SHP77 treated with DMSO at 0.1 percent for 48 hours (cell line): ENCODE data around the gene VPS13D.

Experiments used
- DNase-seq: peaks from one replicate; lab custom pipeline; 2025; lab: John Stamatoyannopoulos, UW

Gene VPS13D

GRCh38 chr1:12404918-12405317, 175.1 kb downstream of the VPS13D start:
- DNase-seq = no peak

GRCh38 chr1:12405325-12406210, 175.7 kb downstream of the VPS13D start:
- DNase-seq = no peak

DNA sequence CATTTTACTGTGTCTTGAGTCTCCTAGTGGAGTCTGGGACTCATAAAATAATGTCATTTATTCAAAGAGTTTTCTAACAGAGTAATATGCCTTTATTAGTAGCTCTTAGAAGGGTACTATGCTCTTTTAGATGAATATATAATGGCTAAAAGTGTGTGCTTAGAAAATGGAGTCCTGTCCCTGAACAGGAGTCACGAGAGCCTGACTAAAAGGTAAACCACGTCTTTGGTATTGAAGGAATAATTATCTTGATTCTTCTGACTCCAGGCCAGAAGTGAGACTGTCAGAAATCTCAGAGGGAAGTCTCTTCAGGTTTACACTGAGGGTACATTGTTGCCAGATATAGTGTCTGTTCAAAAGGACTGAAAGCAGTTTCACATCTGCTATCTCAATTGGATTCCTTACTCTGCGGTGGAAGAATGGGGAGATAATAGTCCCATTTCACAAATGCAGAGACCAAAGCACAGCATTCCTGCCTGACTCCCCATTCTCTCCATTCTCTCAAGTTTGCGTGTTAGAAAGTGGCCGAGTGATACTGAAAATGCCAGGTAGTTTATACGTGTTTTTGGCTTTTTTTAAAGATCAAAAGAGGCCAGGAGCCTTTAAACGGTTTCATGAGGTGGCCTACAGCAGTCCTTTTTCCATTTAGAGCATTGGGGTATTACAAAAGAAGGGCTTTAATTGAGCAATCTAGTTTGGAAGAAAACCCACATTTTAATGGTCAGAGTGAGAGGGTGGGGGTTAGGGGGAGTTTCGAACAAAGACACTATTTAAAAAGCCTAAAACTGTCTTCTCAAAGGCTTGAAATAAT, 176.6 kb downstream of the VPS13D start:
- no peak for DNase-seq

GRCh38 chr1:12407050-12407961, 177.5 kb downstream of the VPS13D start:
- no peak for DNase-seq

DNA sequence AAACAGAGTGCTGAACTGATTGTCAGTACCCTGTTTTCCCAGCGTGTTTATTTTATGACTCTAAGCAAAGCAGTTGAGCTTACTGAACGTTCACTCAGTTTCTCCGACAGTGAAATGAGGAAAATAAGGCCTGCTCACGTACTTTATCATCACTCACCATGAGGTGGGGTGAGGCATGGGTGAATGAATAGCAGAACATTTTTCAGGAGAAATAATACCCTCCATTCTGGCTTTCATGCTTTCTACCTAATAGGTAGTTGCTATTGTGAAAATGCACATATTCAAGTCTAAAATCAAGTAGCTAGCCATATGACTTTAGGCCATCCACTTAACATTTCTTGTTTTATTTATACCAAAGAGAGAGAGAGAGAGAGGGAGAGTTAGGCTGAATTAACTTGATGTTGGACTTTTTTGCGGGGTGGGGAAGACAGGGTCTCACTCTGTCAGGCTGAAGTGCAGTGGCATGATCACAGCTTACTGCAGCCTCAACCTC, 178.2 kb downstream of the VPS13D start:
- no peak for DNase-seq

GRCh38 chr1:12408662-12409061, 178.8 kb downstream of the VPS13D start:
- no peak for DNase-seq

- DNase-seq = no peak
Measured at GRCh38 chr1:12409681-12410080, 179.9 kb downstream of the VPS13D start.

- no peak for DNase-seq
Measured at GRCh38 chr1:12410351-12410750, 180.5 kb downstream of the VPS13D start.

- no peak for DNase-seq
Measured at GRCh38 chr1:12411098-12411497, 181.3 kb downstream of the VPS13D start.

DNA sequence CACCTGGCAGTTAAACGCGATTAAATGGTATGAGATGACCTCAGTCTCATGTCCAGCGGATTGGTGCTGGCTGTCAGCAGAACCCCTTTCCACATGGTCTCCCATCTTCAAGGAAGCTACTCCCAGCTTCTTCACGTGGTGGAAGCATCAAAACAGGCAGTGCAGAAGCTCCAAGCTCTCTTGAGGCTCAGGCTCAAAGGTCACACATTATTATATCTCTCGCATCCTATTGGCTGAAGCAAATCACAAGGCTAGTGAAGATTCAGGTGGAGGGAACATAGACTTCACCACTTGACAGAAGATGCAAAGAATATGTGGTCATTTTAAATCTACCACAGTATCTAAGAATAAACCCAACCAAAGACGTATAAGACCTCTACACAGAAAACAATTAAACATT, 181.9 kb downstream of the VPS13D start:
- no peak for DNase-seq

- no peak for DNase-seq
Measured at GRCh38 chr1:12412439-12412838, 182.6 kb downstream of the VPS13D start.

GRCh38 chr1:12413664-12414410, 184.0 kb downstream of the VPS13D start:
- no peak for DNase-seq

- no peak for DNase-seq
Measured at GRCh38 chr1:12414444-12415018, 184.7 kb downstream of the VPS13D start.

DNA sequence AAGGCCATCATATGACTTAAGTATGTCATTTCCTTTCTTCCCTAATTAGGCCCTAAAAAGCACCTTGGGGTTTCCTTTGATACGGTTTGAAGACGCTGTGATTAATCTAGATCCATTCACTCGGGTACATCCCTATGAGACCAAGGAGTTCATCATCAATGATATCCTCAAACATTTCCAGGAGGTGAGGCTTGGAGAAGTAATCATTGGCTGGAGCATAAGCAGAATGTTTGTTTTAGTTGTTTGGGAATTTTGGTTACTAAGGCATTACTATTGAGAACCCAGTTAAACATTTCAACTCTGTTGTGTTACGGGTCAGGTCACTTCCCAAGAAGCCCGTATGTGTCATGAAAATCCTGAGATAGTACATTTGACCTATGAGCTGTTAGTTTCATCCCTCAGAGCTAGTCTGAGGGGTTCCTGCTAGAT, 185.2 kb downstream of the VPS13D start:
- no peak for DNase-seq

- no peak for DNase-seq
Measured at GRCh38 chr1:12416101-12416500, 186.3 kb downstream of the VPS13D start.

DNA sequence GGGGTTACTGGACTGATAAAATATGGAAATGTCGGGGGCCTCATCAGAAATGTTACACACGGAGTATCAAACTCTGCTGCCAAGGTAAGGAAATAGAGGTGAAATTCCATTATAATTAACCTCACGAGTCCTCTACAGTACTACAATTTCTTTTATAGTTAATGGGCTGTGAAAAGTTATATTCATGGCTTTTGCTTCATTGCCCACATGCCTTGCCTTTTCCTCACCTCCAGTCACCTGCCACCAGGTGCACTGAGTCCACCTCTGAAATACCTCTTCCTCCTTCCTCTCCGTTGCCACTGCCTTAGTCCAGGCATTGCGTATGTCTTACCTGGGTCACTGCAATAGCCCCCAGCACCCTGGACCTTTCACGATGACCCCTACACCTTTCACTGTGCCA, 186.9 kb downstream of the VPS13D start:
- no peak for DNase-seq

DNA sequence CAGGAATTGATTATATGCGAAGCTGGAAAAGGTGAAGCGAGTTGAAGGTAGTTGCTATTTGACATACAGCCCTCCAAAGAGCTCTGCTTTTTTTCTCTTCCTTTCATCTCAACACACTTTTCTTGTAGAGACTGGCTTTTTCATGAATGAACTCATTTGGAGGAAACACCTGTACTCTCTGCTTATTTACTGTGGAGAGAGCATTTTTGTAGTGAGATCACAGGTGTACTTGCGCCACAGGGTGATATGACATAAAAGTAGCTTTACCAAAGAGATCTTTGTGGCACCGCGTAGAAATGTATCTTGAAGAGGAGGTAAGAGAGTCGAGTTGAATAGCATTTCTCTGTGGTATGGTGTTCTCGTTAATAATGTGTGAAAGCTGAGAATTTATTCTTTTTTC, 187.6 kb downstream of the VPS13D start:
- no peak for DNase-seq

- DNase-seq = no peak
Measured at GRCh38 chr1:12420171-12420570, 190.3 kb downstream of the VPS13D start.

DNA sequence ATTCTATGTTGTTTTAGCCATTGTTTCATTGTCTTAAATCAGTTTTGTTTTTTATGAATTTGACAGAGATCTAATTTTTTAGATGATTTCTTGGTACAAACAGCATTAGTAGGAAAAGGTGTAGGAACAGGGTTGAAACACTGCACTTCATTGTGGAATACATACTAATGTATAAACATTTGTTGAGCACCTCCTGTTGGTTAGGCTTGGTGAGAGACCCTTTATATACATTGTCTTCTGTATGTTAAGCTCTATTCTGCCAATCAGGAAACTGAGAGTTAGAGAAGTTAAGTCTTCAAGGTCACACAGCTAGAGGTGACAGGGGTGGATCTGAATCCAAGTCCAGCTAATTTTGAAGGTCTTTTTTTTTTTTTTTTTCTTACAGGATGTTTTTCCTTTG, 192.7 kb downstream of the VPS13D start:
- DNase-seq = no peak

DNA sequence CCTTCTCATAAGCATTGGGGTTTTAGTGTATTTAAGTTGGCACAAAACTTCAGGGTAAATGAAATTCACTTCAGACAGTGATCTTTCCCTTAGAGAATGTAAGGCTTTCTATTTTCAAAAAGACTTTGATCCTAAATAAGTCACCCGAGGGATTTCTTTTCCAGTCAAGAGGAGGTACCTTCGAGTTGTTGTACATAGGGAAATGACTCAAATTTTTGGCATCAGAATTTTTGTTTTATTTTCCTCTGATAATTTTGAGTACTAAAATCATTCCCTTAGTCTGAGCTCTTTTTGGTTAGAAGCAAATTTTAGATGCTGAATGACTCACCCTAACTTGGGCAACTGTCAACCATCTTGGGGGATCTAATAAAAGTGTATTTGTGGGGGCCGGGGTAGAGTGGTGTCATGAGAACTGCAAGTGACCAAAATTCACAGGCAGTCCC, 194.3 kb downstream of the VPS13D start:
- DNase-seq = no peak

- no peak for DNase-seq
Measured at GRCh38 chr1:12424793-12425192, 195.0 kb downstream of the VPS13D start.
